GM12875 (cell line): Measurements from ENCODE around the gene FSTL1.

Source experiments
- H3K4me3 ChIP-seq: one replicate; pipeline ENCODE4 v1.5.1; 2011; ENCODE audit warnings: low read depth, low read length, control low read depth
- TF ChIP-seq, protein P1 (sequence below): IDR thresholded peaks from 2 replicates; pipeline ENCODE4 v1.5.1; 2011; ENCODE audit warnings: low read depth, mild to moderate bottlenecking, control low read depth, inconsistent platforms, low read length, moderate library complexity, borderline replicate concordance; ENCODE audit not compliant: insufficient read depth

Gene FSTL1

DNA sequence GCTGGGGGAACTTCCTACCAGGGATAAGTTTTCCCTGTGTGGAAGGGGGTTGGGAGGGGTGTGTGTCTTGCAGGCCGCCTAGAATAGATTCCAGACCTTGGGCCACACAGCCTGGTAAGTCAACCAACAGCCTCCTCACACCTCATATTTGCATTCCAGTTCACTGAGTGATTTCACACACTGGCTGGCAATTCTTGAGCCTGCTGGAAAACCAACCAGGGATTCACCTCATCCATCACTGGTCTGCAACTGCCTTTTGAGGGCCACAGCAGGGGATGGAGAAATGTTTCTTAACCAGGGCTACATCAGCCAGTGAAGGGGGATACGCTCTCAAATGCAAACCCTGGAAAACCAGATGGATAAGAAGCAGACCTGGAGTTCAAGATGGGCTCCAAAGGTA, 2.0 kb downstream of the FSTL1 start:
- no peak overlapping the region for H3K4me3 ChIP-seq
- TF ChIP-seq, protein P1, sequence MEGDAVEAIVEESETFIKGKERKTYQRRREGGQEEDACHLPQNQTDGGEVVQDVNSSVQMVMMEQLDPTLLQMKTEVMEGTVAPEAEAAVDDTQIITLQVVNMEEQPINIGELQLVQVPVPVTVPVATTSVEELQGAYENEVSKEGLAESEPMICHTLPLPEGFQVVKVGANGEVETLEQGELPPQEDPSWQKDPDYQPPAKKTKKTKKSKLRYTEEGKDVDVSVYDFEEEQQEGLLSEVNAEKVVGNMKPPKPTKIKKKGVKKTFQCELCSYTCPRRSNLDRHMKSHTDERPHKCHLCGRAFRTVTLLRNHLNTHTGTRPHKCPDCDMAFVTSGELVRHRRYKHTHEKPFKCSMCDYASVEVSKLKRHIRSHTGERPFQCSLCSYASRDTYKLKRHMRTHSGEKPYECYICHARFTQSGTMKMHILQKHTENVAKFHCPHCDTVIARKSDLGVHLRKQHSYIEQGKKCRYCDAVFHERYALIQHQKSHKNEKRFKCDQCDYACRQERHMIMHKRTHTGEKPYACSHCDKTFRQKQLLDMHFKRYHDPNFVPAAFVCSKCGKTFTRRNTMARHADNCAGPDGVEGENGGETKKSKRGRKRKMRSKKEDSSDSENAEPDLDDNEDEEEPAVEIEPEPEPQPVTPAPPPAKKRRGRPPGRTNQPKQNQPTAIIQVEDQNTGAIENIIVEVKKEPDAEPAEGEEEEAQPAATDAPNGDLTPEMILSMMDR: no peak

DNA sequence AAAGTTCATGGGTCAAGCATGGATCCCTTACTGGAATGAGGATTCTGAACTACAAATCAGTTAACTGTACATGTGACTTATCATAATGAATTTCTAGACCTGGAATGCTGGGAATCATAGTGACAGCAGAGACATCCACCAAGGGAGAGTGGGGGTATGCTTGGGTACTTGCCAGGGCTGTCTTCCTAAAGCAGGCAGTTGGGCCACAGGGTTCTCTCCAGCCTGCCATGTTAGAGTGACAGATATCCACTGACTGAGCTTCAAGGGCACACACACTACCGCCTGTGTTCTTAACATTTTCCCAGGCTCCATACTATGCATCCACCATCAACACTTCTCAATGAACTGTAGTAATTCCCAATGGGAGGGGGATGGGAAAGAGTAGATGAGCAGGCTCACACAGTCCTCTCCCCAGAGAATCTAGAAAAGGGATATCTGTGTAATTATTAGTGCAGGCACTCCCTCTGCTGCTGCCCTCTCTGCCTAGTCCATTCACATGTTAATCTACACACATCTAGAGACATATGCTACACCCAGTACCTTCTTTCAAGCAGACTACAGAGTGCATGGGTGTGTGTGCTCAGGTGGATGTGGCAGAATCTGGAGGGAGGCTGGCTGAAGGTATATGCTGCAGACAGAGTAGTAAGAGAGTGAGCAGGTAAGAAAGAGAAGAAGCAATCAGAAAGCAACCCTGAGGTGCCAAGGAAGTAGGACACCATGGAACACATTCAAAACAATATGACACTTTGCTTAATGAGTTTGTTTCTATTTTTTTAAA, 3.7 kb downstream of the FSTL1 start:
- TF ChIP-seq, protein P1: no peak
- H3K4me3 ChIP-seq: no peak overlapping the region

DNA sequence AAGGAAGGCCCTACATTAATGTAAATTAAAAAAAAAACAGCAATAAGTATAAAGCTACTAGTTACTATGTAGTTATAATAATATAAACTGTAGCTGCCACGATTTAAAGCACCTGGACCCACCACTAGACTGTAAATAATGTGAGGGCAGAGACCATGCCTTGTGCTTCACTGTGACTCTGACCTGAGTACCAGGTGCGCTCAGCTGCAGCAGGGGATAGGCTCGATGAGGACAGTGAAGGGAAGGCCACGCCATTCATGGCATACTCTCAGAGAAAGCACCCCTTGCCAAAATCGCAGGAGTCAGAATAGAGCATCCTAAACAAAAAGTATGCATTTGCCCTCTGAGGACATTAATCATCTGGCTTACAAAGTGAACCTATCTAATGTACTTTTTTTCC, 5.1 kb downstream of the FSTL1 start:
- H3K4me3 ChIP-seq: no peak overlapping the region
- TF ChIP-seq, protein P1: no peak

DNA sequence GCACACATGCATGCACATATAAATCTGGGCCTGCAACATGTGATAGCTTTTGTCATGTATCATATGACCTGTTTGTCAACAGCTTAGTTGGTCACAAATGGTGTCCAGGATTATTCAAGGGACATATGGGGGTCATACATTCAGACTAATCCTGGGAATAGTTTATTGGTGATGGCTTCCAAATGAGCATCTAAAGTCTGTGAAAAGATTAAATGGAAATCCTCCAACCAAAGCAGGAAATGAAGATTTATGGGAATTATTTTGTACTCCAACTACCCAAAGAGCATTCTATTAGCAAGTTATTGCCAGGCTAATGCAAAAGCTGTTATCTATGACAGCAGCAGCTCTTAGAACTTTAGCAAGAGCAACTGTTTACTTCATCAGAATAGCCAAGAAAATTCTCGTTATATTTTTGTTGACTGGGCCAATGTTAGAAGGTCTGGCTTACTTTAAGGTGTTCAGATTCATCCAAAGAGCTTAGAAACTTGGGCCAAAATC, 7.1 kb downstream of the FSTL1 start:
- TF ChIP-seq, protein P1: no peak
- H3K4me3 ChIP-seq: no peak overlapping the region

DNA sequence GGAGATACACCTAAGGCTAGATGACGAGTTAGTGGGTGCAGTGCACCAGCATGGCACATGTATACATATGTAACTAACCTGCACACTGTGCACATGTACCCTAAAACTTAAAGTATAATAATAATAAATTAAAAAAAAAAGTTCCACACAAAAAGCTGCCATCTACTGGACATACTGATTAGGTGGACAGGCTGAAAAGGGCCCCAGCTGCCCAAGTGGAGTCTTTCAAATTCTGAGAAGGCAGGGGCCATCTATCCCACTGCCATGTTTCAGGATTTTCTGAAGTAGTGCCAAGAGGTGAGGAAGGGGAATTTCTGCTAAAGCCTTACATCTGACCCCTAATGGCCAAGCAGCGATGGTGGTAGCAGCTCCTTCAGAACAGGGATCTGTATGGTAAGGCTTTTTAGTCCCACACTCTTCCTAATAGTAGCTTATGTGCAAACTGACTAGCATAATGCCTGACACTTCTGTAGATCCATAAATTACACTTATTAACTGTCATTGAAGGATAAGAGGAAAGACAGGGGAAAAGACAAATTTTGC, 7.7 kb downstream of the FSTL1 start:
- TF ChIP-seq, protein P1: no peak

DNA sequence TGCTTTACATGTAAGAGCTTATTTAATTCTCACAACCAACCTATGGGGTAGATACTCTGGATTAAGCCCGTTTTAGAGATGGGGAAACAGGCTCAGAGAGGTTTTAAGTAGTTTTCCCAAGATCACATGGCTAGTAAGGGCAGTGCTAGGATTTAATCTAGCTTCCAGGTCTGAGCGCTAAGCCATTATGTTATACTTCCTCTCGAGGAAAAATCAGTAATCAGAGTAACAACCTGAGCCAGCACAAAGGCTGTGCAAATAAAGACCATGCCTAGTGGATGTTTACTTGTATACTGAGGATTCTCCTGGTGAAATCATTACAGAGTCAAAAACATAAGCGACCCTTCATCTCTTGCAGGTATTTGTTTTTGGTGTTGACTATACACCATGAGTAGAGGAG, 9.0 kb downstream of the FSTL1 start:
- no peak overlapping the region for H3K4me3 ChIP-seq
- TF ChIP-seq, protein P1: no peak

More for the DNA sequence above, 7.7 kb downstream of the FSTL1 start:
- no peak overlapping the region for H3K4me3 ChIP-seq

DNA sequence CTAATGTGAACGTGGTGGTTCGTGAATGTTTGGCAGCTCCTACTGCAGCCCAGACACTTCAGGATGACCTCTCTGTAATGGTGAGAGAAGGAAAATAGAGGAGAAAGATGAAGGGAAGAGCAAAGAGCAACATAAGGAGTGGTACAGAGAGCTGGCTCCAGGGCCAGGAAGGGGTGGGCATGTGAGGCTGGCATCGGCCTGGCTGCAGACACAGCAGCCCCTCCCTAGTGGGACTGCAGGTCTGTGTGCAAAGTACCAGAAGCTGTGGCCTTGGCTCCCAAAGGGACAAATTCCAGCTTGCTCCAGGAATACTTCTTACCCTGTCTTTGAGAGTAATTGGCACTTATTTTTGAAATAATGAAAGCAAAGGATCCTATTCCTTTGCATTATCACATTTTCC, 10.0 kb downstream of the FSTL1 start:
- no peak overlapping the region for H3K4me3 ChIP-seq
- TF ChIP-seq, protein P1: no peak
